HepG2 (cell line): Measurements from ENCODE around the gene HEPHL1. TPM values are rescaled to one million over a fixed set of nuclear protein-coding genes. Genes with fewer than 3 reads are reported as not detected.

Experiments
- ATAC-seq: fragments of 200-7000 bp; cut with Tn5 transposase; 3 replicates; pipeline ENCODE4 v1.9.1; 2020; ENCODE audit warnings: mild to moderate bottlenecking, moderate library complexity
- BruUV-seq: library from RNA; stranded (reverse); fragments of 400-500 nt; replicated peaks from 2 replicates; lab custom pipeline; 2021; lab: Mats Ljungman, UMichigan
- CTCF ChIA-PET: fragments of 300-600 bp; formaldehyde crosslinking; extraction: SDS; loops from one replicate; lab custom pipeline; 2021; ENCODE audit warnings: low total read pairs, inconsistent platforms, low intra/inter-chr PET ratio; lab: Yijun Ruan, JAX
- POLR2A ChIA-PET: fragments of 350-600 bp; sonication (Branson Sonifier 250); formaldehyde crosslinking; loops from one replicate; lab custom pipeline; 2020; ENCODE audit warnings: antibody characterized with exemption, inconsistent platforms; lab: Yijun Ruan, JAX
- DNase-seq: peaks from one replicate; pipeline ENCODE4 v3.0.0-alpha.2; 2015; ENCODE audit warnings: low spot score
- FAIRE-seq: peaks from 3 replicates; lab custom pipeline; 2011; peaks lifted over from hg19 to GRCh38; lab: Jason Lieb, UNC
- H2AFZ ChIP-seq: one replicate; pipeline ENCODE4 v1.6.1; 2011; ENCODE audit warnings: low read length, inconsistent platforms
- H3K27ac ChIP-seq: fragments of 300-600 bp; 3 replicates; pipeline ENCODE4 v1.8.0; 2011; ENCODE audit warnings: mixed run types, mild to moderate bottlenecking, mixed read lengths, low read length, inconsistent platforms; ENCODE audit not compliant: insufficient read depth; ENCODE audit errors: extremely low read length
- H3K27me3 ChIP-seq, 2 experiments: fragments of 200-600 bp in 1 of 2; 2 replicates in 1 of 2; 3 replicates in 1 of 2; pipeline versions ENCODE4 v1.6.0 to v1.8.0; 2011; ENCODE audit warnings: low read length in 2 of 2, mild to moderate bottlenecking in 2 of 2, moderate library complexity in 2 of 2, inconsistent platforms in 1 of 2; ENCODE audit not compliant: insufficient read depth in 2 of 2, control insufficient read depth in 1 of 2
- H3K36me3 ChIP-seq, 2 experiments: fragments of 200-600 bp in 1 of 2; replicated peaks in 1 of 2; 2 replicates in 1 of 2; 3 replicates in 1 of 2; pipeline versions ENCODE4 v1.5.1 to v1.8.0; 2011; ENCODE audit warnings: low read length in 2 of 2, inconsistent platforms in 1 of 2; ENCODE audit not compliant: insufficient read depth in 2 of 2, control insufficient read depth in 1 of 2
- H3K4me1 ChIP-seq: 2 replicates; pipeline ENCODE4 v1.5.1; 2012; ENCODE audit warnings: low read length, inconsistent platforms; ENCODE audit not compliant: insufficient read depth
- H3K4me2 ChIP-seq: 2 replicates; pipeline ENCODE4 v1.6.0; 2011; ENCODE audit warnings: low read depth, low read length, inconsistent platforms
- H3K4me3 ChIP-seq, 3 experiments: fragments of 200-600 bp in 1 of 3; sonication (generic), shearing (Covaris generic) in 1 of 3; replicated peaks in 1 of 3; 2 replicates each; pipeline ENCODE4 v1.5.1; 2011 to 2016; ENCODE audit warnings: low read length in 3 of 3, inconsistent platforms in 2 of 3, low read depth in 2 of 3, mild to moderate bottlenecking in 2 of 3, control low read depth in 1 of 3, mixed read lengths in 1 of 3; ENCODE audit not compliant: insufficient read depth in 1 of 3
- H3K79me2 ChIP-seq: one replicate; pipeline ENCODE4 v1.6.1; 2011; ENCODE audit warnings: low read length, inconsistent platforms; ENCODE audit not compliant: insufficient read depth
- H3K9ac ChIP-seq: 2 replicates; pipeline ENCODE4 v1.6.0; 2011; ENCODE audit warnings: mild to moderate bottlenecking, low read depth, low read length, inconsistent platforms; ENCODE audit not compliant: insufficient read depth
- H3K9me3 ChIP-seq: 2 replicates; pipeline ENCODE4 v1.5.1; 2012; ENCODE audit warnings: mild to moderate bottlenecking, low read length
- H4K20me1 ChIP-seq: 2 replicates; pipeline ENCODE4 v1.6.0; 2011; ENCODE audit warnings: inconsistent platforms, mild to moderate bottlenecking, low read length, moderate library complexity; ENCODE audit not compliant: insufficient read depth
- ATF1 ChIP-seq: IDR thresholded peaks from 2 replicates; pipeline ENCODE4 v1.6.1; 2016; ENCODE audit warnings: mild to moderate bottlenecking, control low read depth
- CENPBD1 ChIP-seq: sonication (generic); formaldehyde crosslinking; IDR thresholded peaks from 2 replicates; pipeline ENCODE4 v1.8.0; 2022; ENCODE audit warnings: missing genetic modification reagents, low read depth, mild to moderate bottlenecking, borderline replicate concordance
- KLF16 ChIP-seq, 2 experiments: sonication (generic) in 1 of 2; formaldehyde crosslinking in 1 of 2; IDR thresholded peaks; 2 replicates each; pipeline versions ENCODE4 v1.6.1 to v1.8.0; 2016 to 2023; ENCODE audit warnings: missing genetic modification reagents in 2 of 2, missing compliant biosample characterization in 1 of 2
- NPAS2 ChIP-seq: sonication (generic); formaldehyde crosslinking; IDR thresholded peaks from 2 replicates; pipeline ENCODE4 v1.8.0; 2022; ENCODE audit warnings: mild to moderate bottlenecking, missing genetic modification reagents, borderline replicate concordance
- ONECUT2 ChIP-seq: sonication (generic); formaldehyde crosslinking; IDR thresholded peaks from 2 replicates; pipeline ENCODE4 v1.4.0; 2020; ENCODE audit warnings: missing genetic modification reagents
- PHB2 ChIP-seq: fragments of 450-650 bp; IDR thresholded peaks from 2 replicates; pipeline ENCODE4 v1.6.1; 2018; ENCODE audit not compliant: partially characterized antibody
- ZNF121 ChIP-seq: sonication (generic); formaldehyde crosslinking; IDR thresholded peaks from 2 replicates; pipeline ENCODE4 v1.5.0; 2020; ENCODE audit warnings: mild to moderate bottlenecking, missing genetic modification reagents
- ZNF256 ChIP-seq: sonication (generic); formaldehyde crosslinking; conservative IDR thresholded peaks from 2 replicates; pipeline ENCODE4 v1.4.0; 2020; ENCODE audit warnings: missing genetic modification reagents
- ZNF547 ChIP-seq: sonication (generic); formaldehyde crosslinking; IDR thresholded peaks from 2 replicates; pipeline ENCODE4 v1.5.1; 2020; ENCODE audit warnings: mild to moderate bottlenecking, missing genetic modification reagents
- WGBS: methylation state at CpG from one replicate; pipeline ENCODE4 v1.1.6; 2017; ENCODE audit warnings: low lambda C conversion rate; 5-methylcytosine and 5-hydroxymethylcytosine counted together
- in situ Hi-C: cut with HindIII; loops from 2 replicates; pipeline ENCODE4 v1.10.0; 2017; ENCODE audit warnings: low pct_unique_long_range_greater_than_20kb; ENCODE audit not compliant: extremely low pct_ligation_motif_present
- intact Hi-C: fragments of 100-400 bp; cut with micrococcal nuclease; formaldehyde crosslinking; loops from one replicate; pipeline ENCODE4 v1.10.0; 2022; ENCODE audit not compliant: unreplicated experiment
- polyA plus RNA-seq, 8 experiments: library from polyadenylated mRNA; depleted of rRNA in 3 of 8; stranded (reverse) in 7 of 8; unstranded in 1 of 8; fragments of >200 nt; fragmentation: Illumina TruSeq in 4 of 8; extraction: Trizol in 4 of 8; gene quantifications; 2 replicates each; pipeline versions ENCODE4 v1.2.1 to v1.2.3, GENCODE V29; 2011 to 2016; ENCODE audit warnings: low read depth in 4 of 8, missing spikeins in 1 of 8, mixed read lengths in 1 of 8; ENCODE audit not compliant: insufficient read depth in 1 of 8
- total RNA-seq, 5 experiments: library from RNA; depleted of rRNA; stranded (reverse); fragments of >200 nt; fragmentation: Illumina TruSeq; extraction: Trizol; gene quantifications; 2 replicates each; pipeline ENCODE4 v1.2.3, GENCODE V29; 2016; ENCODE audit warnings: low read depth in 1 of 5
- TF ChIP-seq, protein P1 (sequence below): sonication (generic); formaldehyde crosslinking; IDR thresholded peaks from 2 replicates; pipeline ENCODE4 v1.4.0; 2020; ENCODE audit warnings: missing genetic modification reagents
- TF ChIP-seq, protein P2 (sequence below): sonication (generic); formaldehyde crosslinking; IDR thresholded peaks from 2 replicates; pipeline ENCODE4 v1.8.1; 2023; ENCODE audit warnings: mild to moderate bottlenecking, missing genetic modification reagents, borderline replicate concordance

HEPHL1 gene
- total and polyA plus RNA-seq, 2 of the 13 experiments (the other 11 are each of a cell fraction or from before 2014, with no cell fraction given), result 0.04 to 0.05 TPM

- Histone ChIP-seq H3K27me3 (no peaks in the 10 kb centered on the region; a peak in 1 of 5 replicates), H3K4me3 (peak overlapping the region; percentile 90 to 96 (median 94); a peak in 5 of 6 replicates), H2AFZ (no peak overlapping the region), H4K20me1 (peaks cover 10% of the 10 kb centered on the region; the same call in 1 of the 2 replicates), H3K9me3 (no peaks in the 10 kb centered on the region), H3K79me2 (peaks cover 52% of the 10 kb centered on the region), H3K36me3 (no peaks in the 10 kb centered on the region), H3K4me2 (peak overlapping the region; percentile 83), H3K27ac (no peak overlapping the region), H3K4me1 (peaks cover 43% of the 10 kb centered on the region), H3K9ac (no peak overlapping the region)
- ATAC-seq, result no peak
- DNase-seq, result no peak
- 40% methylated on average over 2 of the region's 3 CpGs for WGBS
- no TSS peak for BruUV-seq
- in situ Hi-C loops, result no loop called here
- intact Hi-C loops, result no loop called here
- CTCF ChIA-PET, result no interaction called here
- POLR2A ChIA-PET, result no interaction called here
- FAIRE-seq, result no peak
- TF ChIP-seq, protein P1, sequence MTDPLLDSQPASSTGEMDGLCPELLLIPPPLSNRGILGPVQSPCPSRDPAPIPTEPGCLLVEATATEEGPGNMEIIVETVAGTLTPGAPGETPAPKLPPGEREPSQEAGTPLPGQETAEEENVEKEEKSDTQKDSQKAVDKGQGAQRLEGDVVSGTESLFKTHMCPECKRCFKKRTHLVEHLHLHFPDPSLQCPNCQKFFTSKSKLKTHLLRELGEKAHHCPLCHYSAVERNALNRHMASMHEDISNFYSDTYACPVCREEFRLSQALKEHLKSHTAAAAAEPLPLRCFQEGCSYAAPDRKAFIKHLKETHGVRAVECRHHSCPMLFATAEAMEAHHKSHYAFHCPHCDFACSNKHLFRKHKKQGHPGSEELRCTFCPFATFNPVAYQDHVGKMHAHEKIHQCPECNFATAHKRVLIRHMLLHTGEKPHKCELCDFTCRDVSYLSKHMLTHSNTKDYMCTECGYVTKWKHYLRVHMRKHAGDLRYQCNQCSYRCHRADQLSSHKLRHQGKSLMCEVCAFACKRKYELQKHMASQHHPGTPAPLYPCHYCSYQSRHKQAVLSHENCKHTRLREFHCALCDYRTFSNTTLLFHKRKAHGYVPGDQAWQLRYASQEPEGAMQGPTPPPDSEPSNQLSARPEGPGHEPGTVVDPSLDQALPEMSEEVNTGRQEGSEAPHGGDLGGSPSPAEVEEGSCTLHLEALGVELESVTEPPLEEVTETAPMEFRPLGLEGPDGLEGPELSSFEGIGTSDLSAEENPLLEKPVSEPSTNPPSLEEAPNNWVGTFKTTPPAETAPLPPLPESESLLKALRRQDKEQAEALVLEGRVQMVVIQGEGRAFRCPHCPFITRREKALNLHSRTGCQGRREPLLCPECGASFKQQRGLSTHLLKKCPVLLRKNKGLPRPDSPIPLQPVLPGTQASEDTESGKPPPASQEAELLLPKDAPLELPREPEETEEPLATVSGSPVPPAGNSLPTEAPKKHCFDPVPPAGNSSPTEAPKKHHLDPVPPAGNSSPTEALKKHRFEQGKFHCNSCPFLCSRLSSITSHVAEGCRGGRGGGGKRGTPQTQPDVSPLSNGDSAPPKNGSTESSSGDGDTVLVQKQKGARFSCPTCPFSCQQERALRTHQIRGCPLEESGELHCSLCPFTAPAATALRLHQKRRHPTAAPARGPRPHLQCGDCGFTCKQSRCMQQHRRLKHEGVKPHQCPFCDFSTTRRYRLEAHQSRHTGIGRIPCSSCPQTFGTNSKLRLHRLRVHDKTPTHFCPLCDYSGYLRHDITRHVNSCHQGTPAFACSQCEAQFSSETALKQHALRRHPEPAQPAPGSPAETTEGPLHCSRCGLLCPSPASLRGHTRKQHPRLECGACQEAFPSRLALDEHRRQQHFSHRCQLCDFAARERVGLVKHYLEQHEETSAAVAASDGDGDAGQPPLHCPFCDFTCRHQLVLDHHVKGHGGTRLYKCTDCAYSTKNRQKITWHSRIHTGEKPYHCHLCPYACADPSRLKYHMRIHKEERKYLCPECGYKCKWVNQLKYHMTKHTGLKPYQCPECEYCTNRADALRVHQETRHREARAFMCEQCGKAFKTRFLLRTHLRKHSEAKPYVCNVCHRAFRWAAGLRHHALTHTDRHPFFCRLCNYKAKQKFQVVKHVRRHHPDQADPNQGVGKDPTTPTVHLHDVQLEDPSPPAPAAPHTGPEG (CRISPR knock-in tag), result no peak
- TF ChIP-seq CENPBD1, result no peak
- no peak for TF ChIP-seq ZNF256 (CRISPR knock-in tag)
- no peak for TF ChIP-seq ZNF547
- TF ChIP-seq, protein P2, sequence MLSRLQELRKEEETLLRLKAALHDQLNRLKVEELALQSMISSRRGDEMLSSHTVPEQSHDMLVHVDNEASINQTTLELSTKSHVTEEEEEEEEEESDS, result no peak
- TF ChIP-seq ATF1, result no peak
- no peak for TF ChIP-seq KLF16 (CRISPR knock-in tag; IDR thresholded peaks at IDR 0.05)
- no peak for TF ChIP-seq NPAS2 (CRISPR knock-in tag)
- no peak for TF ChIP-seq PHB2
- TF ChIP-seq ZNF121, result no peak
- TF ChIP-seq ONECUT2 (CRISPR knock-in tag), result no peak
Measured at GRCh38 chr11:94131047-94131717, 110.0 kb downstream of the HEPHL1 start.
